Measurements from ENCODE around the gene IL4. TPM values are rescaled to one million over a fixed set of nuclear protein-coding genes. Genes with fewer than 3 reads are reported as not detected.
A peak's percentile ranks its signal among the peaks of the same experiment; 100 is the strongest.

The IL4 gene
- total and polyA plus RNA-seq, 2 of the 13 experiments (the other 11 are each of a cell fraction or from before 2014, with no cell fraction given) = not detected

GRCh38 chr5:132669455-132669820 is 4.4 kb upstream of the IL4 start (continued):
- TF ChIP-seq ZNF281 (CRISPR knock-in tag; IDR thresholded peaks at IDR 0.05; ENCODE audit: borderline replicate concordance) (peak; percentile 55; the same call in 1 of the 2 replicates), ZNF260 (CRISPR knock-in tag; IDR thresholded peaks at IDR 0.05; ENCODE audit: borderline replicate concordance, low read depth) (no peak), PHF8 (CRISPR knock-in tag; IDR thresholded peaks at IDR 0.05) (no peak), SNAPC5 (CRISPR knock-in tag; IDR thresholded peaks at IDR 0.05; ENCODE audit: borderline replicate concordance) (no peak), KMT2B (CRISPR knock-in tag; IDR thresholded peaks at IDR 0.05) (no peak)

- ATAC-seq (peak; percentile 36), DNase-seq (ENCODE audit: low spot score) (no peak), FAIRE-seq (no peak)
- intact Hi-C loops (cut with micrococcal nuclease; ENCODE audit: unreplicated experiment) (loop anchor here (10.0 kb wide), 1 partner anchor 55 kb away; no protein-coding TSS in a partner anchor), in situ Hi-C loops (cut with HindIII; ENCODE audit: extremely low pct_ligation_motif_present, low pct_unique_long_range_greater_than_20kb) (loop anchor here (25.0 kb wide), 1 partner anchor 283 kb away; no protein-coding TSS in a partner anchor)
- Histone ChIP-seq H3K4me1 (ENCODE audit: insufficient read depth, low read length) (peaks cover 65% of the 10 kb centered on the region), H2AFZ (ENCODE audit: low read length) (no peak overlapping the region), H3K4me3 (replicated peaks in 1 of 3; ENCODE audit: insufficient read depth in 1 of 3, low read depth in 2 of 3, low read length in 3 of 3) (peak overlapping the region in 1 of 3 experiments; percentile 6; a peak in 1 of 6 replicates), H3K27me3 (ENCODE audit: control insufficient read depth in 1 of 2, insufficient read depth in 2 of 2, low read length in 2 of 2) (peaks cover 3 to 33% of the 10 kb centered on the region in 2 experiments; a peak in 4 of 5 replicates), H3K9ac (ENCODE audit: insufficient read depth, low read depth, low read length) (no peak overlapping the region), H3K27ac (ENCODE audit: extremely low read length, insufficient read depth, low read length) (no peak overlapping the region), H4K20me1 (ENCODE audit: insufficient read depth, low read length) (no peaks in the 10 kb centered on the region), H3K4me2 (ENCODE audit: low read depth, low read length) (peak overlapping the region; percentile 58), H3K36me3 (replicated peaks in 1 of 2; ENCODE audit: control insufficient read depth in 1 of 2, insufficient read depth in 2 of 2, low read length in 2 of 2) (no peaks in the 10 kb centered on the region), H3K9me3 (ENCODE audit: low read length) (no peaks in the 10 kb centered on the region), H3K79me2 (ENCODE audit: insufficient read depth, low read length) (no peaks in the 10 kb centered on the region)
- CTCF ChIA-PET (ENCODE audit: low intra/inter-chr PET ratio, low total read pairs) = no interaction called here
- POLR2A ChIA-PET = interaction anchor here (0.7 kb wide), 1 partner anchor 9 kb away, joined by 3 read pairs; no protein-coding TSS in a partner anchor
- WGBS (ENCODE audit: low lambda C conversion rate) = 12% methylated on average over 16 of the region's 16 CpGs
- TF ChIP-seq ZNF543 (CRISPR knock-in tag; IDR thresholded peaks at IDR 0.05) (no peak), GTF3A (CRISPR knock-in tag; conservative IDR thresholded peaks at IDR 0.05) (no peak), HNRNPL (IDR thresholded peaks at IDR 0.05; ENCODE audit: low read depth, low read length) (no peak), ZNF44 (CRISPR knock-in tag; IDR thresholded peaks at IDR 0.05) (no peak), ZKSCAN5 (CRISPR knock-in tag; IDR thresholded peaks at IDR 0.05) (no peak), SSRP1 (CRISPR knock-in tag; IDR thresholded peaks at IDR 0.05) (no peak), MAFF (IDR thresholded peaks at IDR 0.05; ENCODE audit: low read depth, low read length) (0 out of 2 replicates have a peak, but pooled peaks have one; percentile 25), ZBTB21 (CRISPR knock-in tag; IDR thresholded peaks at IDR 0.05) (peak; percentile 72; the same call in 1 of the 2 replicates), HNF4A (CRISPR knock-in tag; IDR thresholded peaks at IDR 0.05) (peak; percentile 19; the same call in 1 of the 2 replicates), SOX5 (CRISPR knock-in tag; IDR thresholded peaks at IDR 0.05; ENCODE audit: borderline replicate concordance) (no peak), HNRNPUL1 (IDR thresholded peaks at IDR 0.05; ENCODE audit: low read depth, low read length) (no peak)
- BruUV-seq (replicated peaks) = no TSS peak
These were observed 3.6 kb upstream of the IL4 start for GRCh38 chr5:132669966-132670882.

Measured in HepG2 (cell line).